Vagina (tissue), 2 donors: Measurements from ENCODE around the gene PLAAT4.

ENCODE experiments used
- POLR2A ChIP-seq, 2 donors: fragments of 450-650 bp; IDR thresholded peaks; one replicate each; pipeline ENCODE4 v1.6.1; 2017; ENCODE audit warnings: antibody characterized with exemption in 2 of 2, mild to moderate bottlenecking in 2 of 2, moderate library complexity in 2 of 2
- POLR2AphosphoS5 ChIP-seq, 2 donors: sonication (generic); formaldehyde crosslinking; IDR thresholded peaks; one replicate each; pipeline ENCODE4 v1.9.0; 2017; ENCODE audit warnings: antibody characterized with exemption in 2 of 2, mild to moderate bottlenecking in 2 of 2, low read depth in 1 of 2; ENCODE audit not compliant: insufficient read depth in 1 of 2
- TF ChIP-seq, protein P1 (sequence below), 3 experiments: fragments of 450-650 bp in 2 of 3; fragments of 200-600 bp in 1 of 3; sonication (generic) in 1 of 3; IDR thresholded peaks; one replicate each; pipeline ENCODE4 v1.5.1; 2017 to 2019; ENCODE audit warnings: antibody characterized with exemption in 3 of 3, mild to moderate bottlenecking in 2 of 3, moderate library complexity in 2 of 3

DNA sequence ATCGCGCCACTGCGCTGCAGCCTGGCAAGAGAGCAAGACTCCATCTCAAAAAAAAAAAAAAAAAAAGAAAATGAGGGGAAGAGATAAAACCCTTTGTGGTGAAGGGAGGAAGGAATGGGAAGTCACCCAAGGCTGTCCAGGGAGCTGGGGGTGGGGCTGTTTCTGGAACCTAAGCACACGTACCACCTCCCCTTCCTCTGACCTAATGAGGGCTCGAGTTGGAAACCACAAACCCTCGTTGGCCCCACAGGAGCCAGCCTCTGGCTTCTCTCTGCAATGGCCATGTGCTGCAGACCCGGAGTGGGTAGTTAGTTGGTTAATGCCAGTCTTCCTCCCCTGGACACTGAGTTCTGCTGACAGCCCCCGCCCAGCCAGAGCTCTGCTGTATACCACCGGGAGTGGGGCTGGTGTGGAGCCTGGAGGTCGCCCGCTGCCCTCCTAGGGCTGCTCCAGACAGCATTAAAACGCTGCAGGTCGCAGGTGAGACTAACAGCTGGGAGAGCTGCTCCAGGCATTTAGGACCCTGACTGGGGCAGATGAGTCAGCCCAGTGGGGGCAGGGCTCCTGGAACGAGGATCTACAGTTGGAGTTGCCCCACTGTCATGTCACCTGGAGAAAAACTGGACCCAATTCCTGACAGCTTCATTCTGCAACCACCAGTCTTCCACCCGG lies 30.6 kb upstream of the PLAAT4 start, which contains the start of gene LGALS12:
- no peak for TF ChIP-seq POLR2A (IDR thresholded peaks at IDR 0.05)
- TF ChIP-seq, protein P1, sequence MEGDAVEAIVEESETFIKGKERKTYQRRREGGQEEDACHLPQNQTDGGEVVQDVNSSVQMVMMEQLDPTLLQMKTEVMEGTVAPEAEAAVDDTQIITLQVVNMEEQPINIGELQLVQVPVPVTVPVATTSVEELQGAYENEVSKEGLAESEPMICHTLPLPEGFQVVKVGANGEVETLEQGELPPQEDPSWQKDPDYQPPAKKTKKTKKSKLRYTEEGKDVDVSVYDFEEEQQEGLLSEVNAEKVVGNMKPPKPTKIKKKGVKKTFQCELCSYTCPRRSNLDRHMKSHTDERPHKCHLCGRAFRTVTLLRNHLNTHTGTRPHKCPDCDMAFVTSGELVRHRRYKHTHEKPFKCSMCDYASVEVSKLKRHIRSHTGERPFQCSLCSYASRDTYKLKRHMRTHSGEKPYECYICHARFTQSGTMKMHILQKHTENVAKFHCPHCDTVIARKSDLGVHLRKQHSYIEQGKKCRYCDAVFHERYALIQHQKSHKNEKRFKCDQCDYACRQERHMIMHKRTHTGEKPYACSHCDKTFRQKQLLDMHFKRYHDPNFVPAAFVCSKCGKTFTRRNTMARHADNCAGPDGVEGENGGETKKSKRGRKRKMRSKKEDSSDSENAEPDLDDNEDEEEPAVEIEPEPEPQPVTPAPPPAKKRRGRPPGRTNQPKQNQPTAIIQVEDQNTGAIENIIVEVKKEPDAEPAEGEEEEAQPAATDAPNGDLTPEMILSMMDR (IDR thresholded peaks at IDR 0.05): no peak
- no peak for TF ChIP-seq POLR2AphosphoS5 (IDR thresholded peaks at IDR 0.05; ENCODE audit: insufficient read depth in 1 of 2, low read depth in 1 of 2)
